Heart left ventricle (tissue), 16 donors: ENCODE results near the gene TBX2. TPM values are rescaled to one million over a fixed set of nuclear protein-coding genes. Genes with fewer than 3 reads are reported as not detected.

Experiments used
- ATAC-seq, 4 donors: fragments of 200-7000 bp; cut with Tn5 transposase; one replicate each; pipeline ENCODE4 v1.9.1; 2020 to 2022; ENCODE audit warnings: moderate library complexity in 4 of 4, mild to moderate bottlenecking in 3 of 4, moderate number of reproducible peaks in 1 of 4
- DNase-seq, 5 donors: peaks; one replicate each; pipeline ENCODE4 v3.0.0-alpha.2; 2020
- H3K27ac ChIP-seq, 12 donors: fragments of 200-600 bp; sonication (generic) in 4 of 12; one replicate each; pipeline versions ENCODE4 v1.5.0 to v1.8.0; 2016 to 2022; ENCODE audit warnings: mild to moderate bottlenecking in 2 of 12
- H3K27me3 ChIP-seq, 9 donors: fragments of 200-600 bp; sonication (generic) in 2 of 9; one replicate each; pipeline versions ENCODE4 v1.5.1 to v1.8.0; 2016 to 2022; ENCODE audit warnings: mild to moderate bottlenecking in 3 of 9
- H3K36me3 ChIP-seq, 9 donors: fragments of 200-600 bp; sonication (generic) in 2 of 9; one replicate each; pipeline versions ENCODE4 v1.5.0 to v1.8.0; 2018 to 2022; ENCODE audit warnings: mild to moderate bottlenecking in 2 of 9
- H3K4me1 ChIP-seq, 12 donors: fragments of 200-600 bp; sonication (generic) in 4 of 12; one replicate each; pipeline versions ENCODE4 v1.5.0 to v1.8.0; 2016 to 2022; ENCODE audit warnings: mild to moderate bottlenecking in 3 of 12
- H3K4me3 ChIP-seq, 12 donors: fragments of 200-600 bp; sonication (generic) in 4 of 12; one replicate each; pipeline versions ENCODE4 v1.5.0 to v1.8.0; 2017 to 2022; ENCODE audit warnings: mild to moderate bottlenecking in 9 of 12, moderate library complexity in 4 of 12
- H3K9me3 ChIP-seq, 12 donors: fragments of 200-600 bp; sonication (generic) in 4 of 12; one replicate each; pipeline versions ENCODE4 v1.5.0 to v1.8.0; 2016 to 2022; ENCODE audit warnings: mild to moderate bottlenecking in 1 of 12
- POLR2A ChIP-seq, 2 donors: fragments of 450-650 bp; IDR thresholded peaks; one replicate each; pipeline ENCODE4 v1.6.1; 2017; ENCODE audit warnings: antibody characterized with exemption in 2 of 2, mild to moderate bottlenecking in 2 of 2, moderate library complexity in 2 of 2
- WGBS, 4 donors: extraction: QIAGEN DNeasy Blood & Tissue Kit in 2 of 4; methylation state at CpG; one replicate each; pipeline versions ENCODE4 v1.1.5 to v1.1.7; 2013 to 2018; 5-methylcytosine and 5-hydroxymethylcytosine counted together
- intact Hi-C, 10 donors: fragments of 100-400 bp; cut with DNase I; formaldehyde crosslinking; loops; one replicate each; pipeline versions ENCODE4 v1.11.1 to v1.14.2; 2022
- polyA plus RNA-seq, 2 donors: library from polyadenylated mRNA; stranded (reverse); fragments of 200-250 nt; gene quantifications; one replicate each; pipeline ENCODE4 v1.2.3, GENCODE V29; 2013
- total RNA-seq, 9 donors: library from RNA; depleted of rRNA in 2 of 9; stranded (reverse); fragments of >200 nt in 2 of 9; fragmentation: NEBNext Ultra II Directional in 3 of 9; extraction: Animal tissue kit (Norgen Biotek cat#: 25700) in 3 of 9; gene quantifications; one replicate each; pipeline versions ENCODE4 v1.1.0 to v1.2.4, GENCODE V29; 2016 to 2023
- TF ChIP-seq, protein P1 (sequence below), 12 donors: fragments of 200-600 bp; sonication (generic) in 4 of 12; IDR thresholded peaks; one replicate each; pipeline versions ENCODE4 v1.5.0 to v1.8.0; 2018 to 2022; ENCODE audit warnings: antibody characterized with exemption in 12 of 12, mild to moderate bottlenecking in 5 of 12
- donor health status: ischemic (EF 13 %, LVEDD 7.1; RV severe dilation, severe dysfunction).
- donor health status: healthy with polysubstance abuse.
- donor health status: DM: no; HTN: yes; CAD: no.
- donor health status: DM: no; HTN: no; CAD: no.
- donor health status: ischemic (EF 25% LVEDD 6.9; RV normal size, moderate dysfunction).
- donor health status: ischemic (EF 25% LVEDD 5.7; RV mildly dilated, moderate dysfunction).
- donor health status: healthy.
- donor health status: DM: yes; HTN: yes; CAD: no.
- donor health status: ischemic (EF 35%, LVEDD 5.7; RV mildly dilated, moderate dysfunction).
- donor health status: nonischemic (EF 11% LVEDD 7.7; RV severe dilation, severe dysfunction).
- donor health status: DM: yes; HTN: yes; CAD: no.
- donor health status: PGD.
- donor health status: ischemic (EF 29% LVEDD 5.4; RV normal size, mild dysfunction).
- donor health status: nonischemic (EF 23%, LVEDD 6.1; RV moderate dilation, normal function).

Gene TBX2
- total and polyA plus RNA-seq, 11 donors: 7.0 to 23.0 (median 13.4) TPM

DNA sequence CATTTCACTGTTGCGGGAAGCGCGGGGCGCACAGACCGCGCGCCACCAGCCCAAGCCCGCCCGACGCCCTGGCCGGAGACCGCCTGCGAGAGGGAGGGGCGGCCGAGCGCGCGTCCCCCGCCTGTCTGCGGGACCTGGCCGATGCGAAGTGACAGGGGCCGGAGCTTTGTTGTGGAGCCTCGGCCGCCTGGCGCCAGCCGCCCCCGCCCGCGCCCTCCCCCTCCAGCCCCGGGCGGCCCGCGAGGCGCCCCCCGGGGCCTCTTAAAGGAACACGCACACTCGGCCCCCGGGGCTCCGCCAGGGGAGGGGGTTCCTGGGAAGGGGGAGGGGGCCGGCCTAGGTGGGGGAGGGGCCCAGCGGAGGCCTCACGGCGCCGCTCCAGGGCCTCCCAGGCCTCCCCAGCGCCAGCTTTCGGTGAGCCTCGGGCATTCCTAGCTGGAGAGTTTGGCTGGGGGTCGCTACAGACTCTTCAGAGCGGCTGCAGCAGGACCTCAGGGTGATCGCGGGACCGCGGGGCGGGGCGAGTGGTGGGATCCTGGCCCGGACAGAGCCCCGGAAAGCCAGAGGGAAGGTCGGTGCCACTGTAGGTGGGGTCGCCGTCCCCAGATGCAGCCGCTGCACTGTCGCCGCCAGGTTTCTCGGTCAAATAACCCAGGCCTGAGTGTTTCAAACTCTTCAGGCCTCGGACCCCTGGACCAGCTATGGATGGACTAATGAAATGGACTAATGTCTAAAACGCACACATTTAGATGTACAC lies 2.4 kb upstream of the TBX2 start:
- H3K36me3 ChIP-seq: peaks cover 0 to 4% (median 0%) of the 10 kb centered on the region in 9 donors
- DNase-seq (peak in 2 of 5 donors; percentile 46 to 72), ATAC-seq (peak in 2 of 4 donors; percentile 7 to 17)
- peaks cover 0 to 56% (median 29%) of the 10 kb centered on the region in 12 donors for H3K4me1 ChIP-seq
- intact Hi-C loops: loop anchor here in 6 of 10 donors (5.0 to 10.0 kb wide), 8 partner anchors 62 to 672 kb away; no protein-coding TSS in a partner anchor
- peaks cover 28 to 70% (median 59%) of the 10 kb centered on the region in 9 donors for H3K27me3 ChIP-seq
- H3K4me3 ChIP-seq: peak overlapping the region; percentile 34 to 84 (median 65)
- 0 to 4% (median 1%) methylated on average over 9 to 67 of the region's 67 CpGs for WGBS, 4 donors
- TF ChIP-seq, protein P1, sequence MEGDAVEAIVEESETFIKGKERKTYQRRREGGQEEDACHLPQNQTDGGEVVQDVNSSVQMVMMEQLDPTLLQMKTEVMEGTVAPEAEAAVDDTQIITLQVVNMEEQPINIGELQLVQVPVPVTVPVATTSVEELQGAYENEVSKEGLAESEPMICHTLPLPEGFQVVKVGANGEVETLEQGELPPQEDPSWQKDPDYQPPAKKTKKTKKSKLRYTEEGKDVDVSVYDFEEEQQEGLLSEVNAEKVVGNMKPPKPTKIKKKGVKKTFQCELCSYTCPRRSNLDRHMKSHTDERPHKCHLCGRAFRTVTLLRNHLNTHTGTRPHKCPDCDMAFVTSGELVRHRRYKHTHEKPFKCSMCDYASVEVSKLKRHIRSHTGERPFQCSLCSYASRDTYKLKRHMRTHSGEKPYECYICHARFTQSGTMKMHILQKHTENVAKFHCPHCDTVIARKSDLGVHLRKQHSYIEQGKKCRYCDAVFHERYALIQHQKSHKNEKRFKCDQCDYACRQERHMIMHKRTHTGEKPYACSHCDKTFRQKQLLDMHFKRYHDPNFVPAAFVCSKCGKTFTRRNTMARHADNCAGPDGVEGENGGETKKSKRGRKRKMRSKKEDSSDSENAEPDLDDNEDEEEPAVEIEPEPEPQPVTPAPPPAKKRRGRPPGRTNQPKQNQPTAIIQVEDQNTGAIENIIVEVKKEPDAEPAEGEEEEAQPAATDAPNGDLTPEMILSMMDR (IDR thresholded peaks at IDR 0.05): peak in 2 of 12 donors; percentile 6 to 7
- TF ChIP-seq POLR2A (IDR thresholded peaks at IDR 0.05): no peak
- peak overlapping the region; percentile 59 to 88 (median 76) for H3K27ac ChIP-seq
- H3K9me3 ChIP-seq: no peaks in the 10 kb centered on the region

DNA sequence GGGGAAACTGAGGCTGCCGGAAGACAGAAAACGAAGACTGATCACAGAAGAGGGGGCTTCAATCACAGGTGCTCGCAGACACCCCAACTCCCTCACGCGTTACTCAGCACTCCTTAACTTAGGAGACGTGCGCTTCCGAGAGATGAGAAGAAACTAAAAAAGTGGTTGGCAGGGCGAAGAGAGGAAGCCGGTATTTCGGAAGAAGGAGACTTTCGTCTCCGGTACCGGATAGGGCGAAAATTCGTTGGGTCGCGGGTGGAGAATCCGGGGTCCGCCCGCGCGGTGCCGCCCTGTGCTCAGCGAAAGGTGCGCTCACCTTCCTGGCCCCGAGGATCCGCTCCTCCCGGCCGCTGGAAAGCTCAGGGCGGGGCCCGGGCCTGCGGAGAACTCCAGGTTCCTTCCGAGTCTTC lies 917 bp upstream of the TBX2 start:
- peak in 1 of 5 donors; percentile 28 for DNase-seq
- intact Hi-C loops: loop anchor here in 6 of 10 donors (5.0 to 10.0 kb wide), 8 partner anchors 64 to 674 kb away; no protein-coding TSS in a partner anchor
- no peak for TF ChIP-seq POLR2A (IDR thresholded peaks at IDR 0.05)
- TF ChIP-seq, protein P1 (IDR thresholded peaks at IDR 0.05): no peak
- no peak for ATAC-seq
- WGBS, 4 donors: 2 to 3% (median 2%) methylated on average over 33 to 34 of the region's 34 CpGs
- Histone ChIP-seq H3K9me3 (no peaks in the 10 kb centered on the region), H3K36me3 (peaks cover 0 to 7% (median 0%) of the 10 kb centered on the region in 9 donors), H3K4me3 (peak overlapping the region; percentile 21 to 84 (median 65)), H3K27ac (peak overlapping the region; percentile 47 to 88 (median 76)), H3K27me3 (peaks cover 37 to 83% (median 73%) of the 10 kb centered on the region in 9 donors), H3K4me1 (peaks cover 0 to 64% (median 32%) of the 10 kb centered on the region in 12 donors)

DNA sequence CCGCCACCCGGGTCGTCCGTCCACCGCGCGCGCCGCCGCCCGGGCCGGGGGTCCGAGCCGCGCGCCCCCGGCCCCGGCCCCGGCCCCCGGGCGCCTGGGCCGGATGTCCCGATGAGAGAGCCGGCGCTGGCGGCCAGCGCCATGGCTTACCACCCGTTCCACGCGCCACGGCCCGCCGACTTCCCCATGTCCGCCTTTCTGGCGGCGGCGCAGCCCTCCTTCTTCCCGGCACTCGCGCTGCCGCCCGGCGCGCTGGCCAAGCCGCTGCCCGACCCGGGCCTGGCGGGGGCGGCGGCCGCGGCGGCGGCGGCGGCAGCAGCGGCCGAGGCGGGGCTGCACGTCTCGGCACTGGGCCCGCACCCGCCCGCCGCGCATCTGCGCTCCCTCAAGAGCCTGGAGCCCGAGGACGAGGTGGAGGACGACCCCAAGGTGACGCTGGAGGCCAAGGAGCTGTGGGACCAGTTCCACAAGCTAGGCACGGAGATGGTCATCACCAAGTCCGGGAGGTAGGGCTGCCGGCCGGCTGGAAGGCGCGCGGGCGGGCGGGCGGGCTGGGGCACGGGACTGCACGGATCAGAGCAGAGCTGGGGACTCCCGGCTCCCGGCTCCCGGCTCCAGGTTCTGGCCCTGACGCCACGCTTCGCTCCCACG lies 548 bp downstream of the TBX2 start:
- TF ChIP-seq POLR2A (IDR thresholded peaks at IDR 0.05): no peak
- TF ChIP-seq, protein P1 (IDR thresholded peaks at IDR 0.05): no peak
- Histone ChIP-seq H3K27me3 (peaks cover 41 to 96% (median 88%) of the 10 kb centered on the region in 9 donors), H3K4me1 (peaks cover 0 to 79% (median 35%) of the 10 kb centered on the region in 12 donors), H3K36me3 (peaks cover 0 to 18% (median 0%) of the 10 kb centered on the region in 9 donors), H3K27ac (peak overlapping the region in 11 of 12 donors; percentile 26 to 88 (median 78)), H3K4me3 (peak overlapping the region; percentile 51 to 84 (median 64)), H3K9me3 (no peaks in the 10 kb centered on the region)
- intact Hi-C loops: loop anchor here in 4 of 10 donors (5.0 to 10.0 kb wide), 3 partner anchors 265 to 675 kb away; no protein-coding TSS in a partner anchor
- DNase-seq: peak in 2 of 5 donors; percentile 47 to 63
- no peak for ATAC-seq
- 0 to 1% (median 1%) methylated on average over 5 to 90 of the region's 90 CpGs for WGBS, 4 donors
